Colonic mucosa (tissue), 4 donors: Measurements from ENCODE around the gene TMEM121B. TPM values are rescaled to one million over a fixed set of nuclear protein-coding genes. Genes with fewer than 3 reads are reported as not detected.

Experiments used
- DNase-seq: peaks from one replicate; pipeline ENCODE4 v3.0.0-alpha.2; 2020
- H3K27ac ChIP-seq: fragments of 200-600 bp; one replicate; pipeline ENCODE4 v1.8.0; 2021
- H3K27me3 ChIP-seq: fragments of 200-600 bp; one replicate; pipeline ENCODE4 v1.8.0; 2021
- H3K36me3 ChIP-seq: fragments of 200-600 bp; one replicate; pipeline ENCODE4 v1.8.0; 2021
- H3K4me1 ChIP-seq: fragments of 200-600 bp; one replicate; pipeline ENCODE4 v1.8.0; 2021; ENCODE audit warnings: mild to moderate bottlenecking
- H3K4me3 ChIP-seq: fragments of 200-600 bp; one replicate; pipeline ENCODE4 v1.8.0; 2021
- H3K9ac ChIP-seq, 2 donors: one replicate each; pipeline ENCODE4 v1.7.0; 2013; ENCODE audit warnings: control low read depth in 2 of 2, low read depth in 2 of 2, low read length in 2 of 2
- H3K9me3 ChIP-seq: fragments of 200-600 bp; one replicate; pipeline ENCODE4 v1.8.0; 2021
- intact Hi-C: fragments of 100-400 bp; cut with DNase I; formaldehyde crosslinking; loops from one replicate; pipeline ENCODE4 v1.14.1; 2022
- total RNA-seq, 2 donors: library from RNA; stranded (reverse); fragmentation: NEBNext Ultra II Directional in 1 of 2; extraction: Animal tissue kit (Norgen Biotek cat#: 25700) in 1 of 2; gene quantifications; one replicate each; pipeline ENCODE4 v1.2.1, GENCODE V29; 2021
- TF ChIP-seq, protein P1 (sequence below): fragments of 200-600 bp; IDR thresholded peaks from one replicate; pipeline ENCODE4 v1.8.0; 2022; ENCODE audit warnings: antibody characterized with exemption, mild to moderate bottlenecking
- donor health status: healthy.
- donor health status: DM: no; HTN: no; CAD: no.
- donor health status: DM: no; HTN: no; CAD: no.

TMEM121B gene
- total RNA-seq, 2 donors from 2014 or later: 0.12 to 0.64 TPM

DNA sequence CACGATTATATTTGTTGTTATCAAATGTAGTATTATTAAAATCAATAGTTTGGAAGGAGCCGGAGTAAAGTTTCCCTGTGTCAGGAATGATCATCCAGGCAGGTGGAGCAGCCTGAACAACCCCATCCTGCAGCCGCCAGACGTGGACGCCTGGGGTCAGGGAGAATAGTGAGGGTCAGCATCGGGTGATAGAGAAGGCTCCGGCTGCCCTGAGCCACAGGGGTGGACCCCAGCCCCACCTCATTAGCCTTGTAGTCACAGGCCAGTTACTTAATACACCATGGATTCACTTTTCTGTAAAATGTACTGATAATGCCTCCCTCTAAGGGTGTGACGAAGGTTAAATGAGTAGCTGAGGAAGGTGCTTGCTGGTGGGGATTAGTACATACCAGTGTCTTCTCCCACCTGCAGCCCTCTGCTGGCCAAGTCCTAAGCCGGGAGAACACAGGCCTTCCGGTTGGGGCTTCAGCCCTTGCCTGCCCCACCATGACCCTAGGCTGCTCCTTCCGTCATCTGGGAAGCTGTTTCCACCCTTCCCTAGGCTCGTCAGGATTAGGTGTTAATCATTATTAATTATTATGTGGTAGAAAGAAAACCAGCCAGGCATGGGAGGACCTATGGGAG, 14.9 kb downstream of the TMEM121B start:
- intact Hi-C loops: no loop called here
- Histone ChIP-seq H3K27ac (peak overlapping the region; percentile 1), H3K4me1 (no peaks in the 10 kb centered on the region), H3K9ac (no peak overlapping the region), H3K9me3 (no peaks in the 10 kb centered on the region), H3K4me3 (no peak overlapping the region), H3K27me3 (no peaks in the 10 kb centered on the region), H3K36me3 (peaks cover 4% of the 10 kb centered on the region)
- DNase-seq: no peak
- TF ChIP-seq, protein P1, sequence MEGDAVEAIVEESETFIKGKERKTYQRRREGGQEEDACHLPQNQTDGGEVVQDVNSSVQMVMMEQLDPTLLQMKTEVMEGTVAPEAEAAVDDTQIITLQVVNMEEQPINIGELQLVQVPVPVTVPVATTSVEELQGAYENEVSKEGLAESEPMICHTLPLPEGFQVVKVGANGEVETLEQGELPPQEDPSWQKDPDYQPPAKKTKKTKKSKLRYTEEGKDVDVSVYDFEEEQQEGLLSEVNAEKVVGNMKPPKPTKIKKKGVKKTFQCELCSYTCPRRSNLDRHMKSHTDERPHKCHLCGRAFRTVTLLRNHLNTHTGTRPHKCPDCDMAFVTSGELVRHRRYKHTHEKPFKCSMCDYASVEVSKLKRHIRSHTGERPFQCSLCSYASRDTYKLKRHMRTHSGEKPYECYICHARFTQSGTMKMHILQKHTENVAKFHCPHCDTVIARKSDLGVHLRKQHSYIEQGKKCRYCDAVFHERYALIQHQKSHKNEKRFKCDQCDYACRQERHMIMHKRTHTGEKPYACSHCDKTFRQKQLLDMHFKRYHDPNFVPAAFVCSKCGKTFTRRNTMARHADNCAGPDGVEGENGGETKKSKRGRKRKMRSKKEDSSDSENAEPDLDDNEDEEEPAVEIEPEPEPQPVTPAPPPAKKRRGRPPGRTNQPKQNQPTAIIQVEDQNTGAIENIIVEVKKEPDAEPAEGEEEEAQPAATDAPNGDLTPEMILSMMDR: no peak

DNA sequence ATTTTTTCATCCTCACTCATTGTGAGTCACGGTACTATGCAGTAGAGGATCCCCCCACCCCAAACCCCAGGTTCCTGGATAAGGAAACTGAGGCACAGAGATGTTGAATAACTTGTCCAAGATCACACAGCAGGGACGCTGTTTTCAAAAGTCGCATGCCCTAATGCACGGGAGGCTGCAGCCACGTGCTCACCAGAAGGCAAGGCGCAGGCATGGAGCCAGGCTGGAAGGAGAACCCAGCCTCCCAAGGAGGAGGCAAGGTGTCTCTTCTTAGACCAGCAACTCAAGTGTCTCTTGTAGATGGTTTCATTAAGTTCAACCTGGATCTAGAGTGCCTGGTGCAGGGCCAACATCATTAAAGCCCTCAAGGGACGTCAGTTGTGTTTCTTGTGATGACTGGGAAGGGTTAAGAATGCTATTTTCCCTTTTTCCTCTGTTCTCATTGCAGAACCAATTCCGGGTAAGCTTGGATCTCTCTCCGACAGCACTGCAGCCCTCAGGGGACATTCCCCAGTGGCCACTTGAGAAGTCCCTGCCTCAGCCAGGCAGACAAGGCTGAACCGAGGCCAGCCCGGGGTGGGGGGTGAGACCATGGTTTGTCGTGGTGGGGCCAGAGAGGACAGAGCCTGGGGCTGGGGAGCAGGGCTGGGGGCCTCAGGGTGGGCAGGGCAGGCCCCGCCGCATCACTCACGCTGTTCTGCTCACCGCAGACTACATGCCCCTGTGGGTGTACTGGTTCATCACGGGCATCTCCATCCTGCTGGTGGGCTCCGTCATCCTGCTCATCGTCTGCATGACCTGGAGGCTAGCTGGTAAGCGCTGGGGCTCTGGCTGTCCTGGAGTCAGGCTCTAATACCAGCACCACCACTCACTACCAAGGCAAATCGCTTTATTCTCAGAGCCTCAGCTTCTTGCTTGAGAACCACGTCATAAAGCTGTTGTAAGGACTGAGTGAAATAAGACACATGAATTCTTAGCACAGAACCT, 15.7 kb downstream of the TMEM121B start:
- intact Hi-C loops: no loop called here
- H3K27me3 ChIP-seq: no peaks in the 10 kb centered on the region
- no peaks in the 10 kb centered on the region for H3K9me3 ChIP-seq
- peaks cover 4% of the 10 kb centered on the region for H3K36me3 ChIP-seq
- TF ChIP-seq, protein P1: no peak
- H3K4me1 ChIP-seq: no peaks in the 10 kb centered on the region
- H3K9ac ChIP-seq: no peak overlapping the region
- DNase-seq: no peak
- no peak overlapping the region for H3K4me3 ChIP-seq
- no peak overlapping the region for H3K27ac ChIP-seq

DNA sequence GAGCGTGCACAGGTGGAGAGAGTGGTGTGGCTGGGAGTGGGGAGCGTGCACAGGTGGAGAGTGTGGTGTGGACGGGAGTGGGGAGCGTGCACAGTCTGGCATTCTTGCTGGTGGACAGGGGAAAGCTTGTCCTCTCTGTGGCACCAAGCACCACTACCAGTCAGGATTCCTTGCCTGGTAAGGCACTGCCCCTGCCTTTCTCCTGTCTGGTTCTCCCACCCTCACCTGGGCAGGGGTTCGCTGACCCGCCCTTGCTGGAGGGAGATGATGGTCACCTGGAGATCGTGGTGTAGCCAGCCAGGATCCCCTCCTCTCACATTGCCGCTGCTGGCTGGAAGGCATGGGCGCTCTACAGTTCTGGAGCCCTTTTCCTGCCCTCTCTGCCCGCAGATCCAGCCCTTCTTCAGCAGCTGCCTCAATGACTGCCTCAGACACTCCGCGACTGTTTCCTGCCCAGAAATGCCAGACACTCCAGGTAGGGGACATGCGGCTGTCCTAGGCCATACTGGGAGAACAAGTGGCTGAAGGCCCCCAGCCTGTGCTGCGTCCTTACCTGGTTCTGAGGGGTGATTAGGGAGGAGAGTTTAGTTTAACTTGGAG, 16.7 kb downstream of the TMEM121B start:
- no peak overlapping the region for H3K27ac ChIP-seq
- no peaks in the 10 kb centered on the region for H3K9me3 ChIP-seq
- intact Hi-C loops: no loop called here
- H3K9ac ChIP-seq: no peak overlapping the region
- no peaks in the 10 kb centered on the region for H3K27me3 ChIP-seq
- TF ChIP-seq, protein P1: no peak
- no peaks in the 10 kb centered on the region for H3K36me3 ChIP-seq
- H3K4me3 ChIP-seq: no peak overlapping the region
- no peaks in the 10 kb centered on the region for H3K4me1 ChIP-seq
- DNase-seq: no peak

DNA sequence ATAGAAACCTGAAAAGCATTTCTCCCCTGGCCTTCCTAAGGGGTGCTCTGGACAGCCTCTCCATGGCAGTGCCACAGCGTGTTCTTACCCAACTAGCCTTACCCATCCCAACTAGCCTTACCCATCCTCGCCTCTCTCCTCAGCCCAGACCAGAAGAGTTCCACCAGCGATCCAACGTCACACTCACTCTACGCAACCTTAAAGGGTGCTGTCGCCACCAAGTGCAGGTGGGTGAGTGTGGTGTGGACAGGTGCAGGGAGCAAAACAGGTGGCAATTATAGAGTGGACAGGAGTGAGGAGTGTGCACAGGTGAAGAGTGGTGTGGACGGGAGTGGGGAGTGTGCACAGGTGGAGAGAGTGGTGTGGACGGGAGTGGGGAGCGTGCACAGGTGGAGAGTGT, 17.8 kb downstream of the TMEM121B start:
- no peaks in the 10 kb centered on the region for H3K9me3 ChIP-seq
- intact Hi-C loops: no loop called here
- no peak overlapping the region for H3K4me3 ChIP-seq
- no peak for DNase-seq
- no peak overlapping the region for H3K27ac ChIP-seq
- H3K4me1 ChIP-seq: no peaks in the 10 kb centered on the region
- no peaks in the 10 kb centered on the region for H3K27me3 ChIP-seq
- no peaks in the 10 kb centered on the region for H3K36me3 ChIP-seq
- H3K9ac ChIP-seq: no peak overlapping the region
- TF ChIP-seq, protein P1: no peak

- TF ChIP-seq, protein P1: no peak
- no peak overlapping the region for H3K4me3 ChIP-seq
- H3K27ac ChIP-seq: no peak overlapping the region
- intact Hi-C loops: no loop called here
- H3K4me1 ChIP-seq: no peaks in the 10 kb centered on the region
- H3K27me3 ChIP-seq: no peaks in the 10 kb centered on the region
- H3K9ac ChIP-seq: no peak overlapping the region
- DNase-seq: no peak
- H3K36me3 ChIP-seq: no peaks in the 10 kb centered on the region
- H3K9me3 ChIP-seq: no peaks in the 10 kb centered on the region
Measured at GRCh38 chr22:17102297-17102667, 18.9 kb downstream of the TMEM121B start.
